GM18951 (cell line): ENCODE data around the gene OR52M1.
"Not testable (repeated sequence)": the region's sequence is repeated elsewhere in the genome, so short reads cannot be mapped to it uniquely, and the experiment has no call there.

Source experiments
- POLR2A ChIP-seq: IDR thresholded peaks from 4 replicates; pipeline ENCODE4 v1.6.1; 2011; ENCODE audit warnings: mild to moderate bottlenecking; ENCODE audit not compliant: insufficient read length, insufficient read depth; ENCODE audit errors: extremely low read depth
- in situ Hi-C: fragments of 300-500 bp; cut with MboI; formaldehyde crosslinking; loops from one replicate; pipeline ENCODE4 v1.12.0; 2022; ENCODE audit warnings: low sequenced_read_pairs, mixed read lengths, inconsistent platforms; ENCODE audit not compliant: unreplicated experiment

OR52M1 gene, protein sequence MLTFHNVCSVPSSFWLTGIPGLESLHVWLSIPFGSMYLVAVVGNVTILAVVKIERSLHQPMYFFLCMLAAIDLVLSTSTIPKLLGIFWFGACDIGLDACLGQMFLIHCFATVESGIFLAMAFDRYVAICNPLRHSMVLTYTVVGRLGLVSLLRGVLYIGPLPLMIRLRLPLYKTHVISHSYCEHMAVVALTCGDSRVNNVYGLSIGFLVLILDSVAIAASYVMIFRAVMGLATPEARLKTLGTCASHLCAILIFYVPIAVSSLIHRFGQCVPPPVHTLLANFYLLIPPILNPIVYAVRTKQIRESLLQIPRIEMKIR

DNA sequence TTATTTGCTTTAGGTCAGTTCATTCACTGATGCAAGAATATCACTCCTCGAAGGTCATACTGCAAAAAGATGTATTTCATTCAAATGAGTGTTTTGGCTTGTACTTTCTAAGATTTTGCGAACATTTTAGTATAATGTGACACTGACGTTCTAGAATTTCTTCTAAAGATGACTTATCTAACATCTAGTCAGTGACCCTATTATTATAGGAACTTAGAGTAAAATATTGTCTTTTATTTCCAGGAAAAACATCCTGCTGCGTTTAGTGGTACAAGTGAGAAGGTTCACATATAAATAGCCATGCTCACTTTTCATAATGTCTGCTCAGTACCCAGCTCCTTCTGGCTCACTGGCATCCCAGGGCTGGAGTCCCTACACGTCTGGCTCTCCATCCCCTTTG, at the start of gene OR52M1:
Gene OR52M1, plus strand, starts transcription at position 301 of the 400 bp plus-strand sequence. Its CDS starts 0 bp downstream, at position 301.
- in situ Hi-C loops, result loop anchor here (10.0 kb wide), 1 partner anchor 360 kb away; no protein-coding TSS in a partner anchor
- no peak for TF ChIP-seq POLR2A

DNA sequence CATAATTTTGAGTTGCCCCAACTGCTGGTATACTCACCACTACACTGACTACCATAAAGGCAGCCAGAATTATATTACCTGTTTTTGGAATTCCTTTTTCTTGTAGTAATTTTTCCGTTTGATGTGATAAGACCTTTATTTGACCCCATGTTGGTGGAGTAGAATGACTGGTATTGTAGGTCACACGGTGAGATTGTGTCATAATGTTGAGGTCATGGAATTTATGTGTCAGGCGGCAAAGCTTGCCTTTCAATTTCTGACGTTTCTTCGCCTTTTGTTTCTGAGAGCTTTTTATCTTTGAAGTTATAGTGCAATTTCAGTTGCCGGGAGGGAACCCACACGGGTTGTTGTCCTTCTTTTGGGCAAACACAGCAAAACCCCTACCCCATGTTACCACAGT, 49.5 kb upstream of the OR52M1 start:
- TF ChIP-seq POLR2A, result no peak
- in situ Hi-C loops, result loop anchor here (10.0 kb wide), 1 partner anchor 301 kb away; no protein-coding TSS in a partner anchor

DNA sequence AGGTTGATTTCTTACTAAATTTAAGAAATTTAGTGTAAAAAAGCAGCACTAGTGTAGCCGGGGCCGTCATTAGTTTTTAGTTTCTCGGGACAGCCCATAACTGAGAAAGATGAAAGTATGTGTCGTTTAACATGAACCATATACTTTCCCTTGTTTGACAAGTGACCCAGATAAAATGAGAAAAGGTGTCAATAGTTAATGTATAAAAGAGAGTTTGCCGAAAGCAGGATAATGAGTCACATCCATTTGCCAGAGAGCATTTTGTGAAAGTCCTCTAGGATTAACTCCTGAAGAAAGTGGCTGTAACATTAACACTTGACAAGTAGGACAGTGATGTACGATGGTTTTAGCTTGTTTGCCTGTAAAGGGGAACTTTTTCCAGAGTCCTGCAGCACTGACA, 49.0 kb upstream of the OR52M1 start:
- no peak for TF ChIP-seq POLR2A
- in situ Hi-C loops, result loop anchor here (10.0 kb wide), 1 partner anchor 301 kb away; no protein-coding TSS in a partner anchor

DNA sequence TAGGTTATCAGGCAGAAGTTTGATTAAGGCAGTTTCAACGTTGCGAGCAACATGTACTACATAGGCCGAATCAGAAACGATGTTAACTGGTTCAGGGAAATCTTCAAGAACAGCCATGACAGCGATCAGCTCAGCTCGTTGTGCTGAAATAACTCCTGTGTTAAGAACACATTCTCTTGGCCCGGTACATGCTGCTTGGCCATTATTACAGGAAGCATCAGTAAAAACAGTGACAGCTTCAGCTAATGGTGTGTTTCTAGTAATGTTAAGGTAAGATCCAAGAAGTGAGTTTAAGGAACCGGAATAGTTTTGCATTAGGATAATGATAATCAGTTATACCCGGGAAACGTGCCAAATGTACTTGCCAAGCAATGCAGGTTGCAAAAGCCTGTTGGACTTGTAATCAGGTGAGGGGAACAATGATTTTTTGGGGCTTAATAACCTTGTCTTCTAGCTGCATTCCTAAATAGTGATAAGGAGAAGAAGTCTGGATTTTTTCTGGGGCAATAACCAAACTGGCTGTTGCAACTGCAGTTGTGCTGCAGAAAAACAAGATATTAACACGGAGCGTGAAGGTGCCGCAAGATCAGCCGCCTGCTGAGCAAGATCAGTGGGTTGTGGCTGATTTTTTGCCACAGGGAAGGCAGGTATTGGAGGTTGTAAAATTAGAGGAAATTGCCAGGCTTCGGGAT, 48.3 kb upstream of the OR52M1 start:
- in situ Hi-C loops, result loop anchor here (10.0 kb wide), 1 partner anchor 302 kb away; no protein-coding TSS in a partner anchor
- TF ChIP-seq POLR2A, result no peak

DNA sequence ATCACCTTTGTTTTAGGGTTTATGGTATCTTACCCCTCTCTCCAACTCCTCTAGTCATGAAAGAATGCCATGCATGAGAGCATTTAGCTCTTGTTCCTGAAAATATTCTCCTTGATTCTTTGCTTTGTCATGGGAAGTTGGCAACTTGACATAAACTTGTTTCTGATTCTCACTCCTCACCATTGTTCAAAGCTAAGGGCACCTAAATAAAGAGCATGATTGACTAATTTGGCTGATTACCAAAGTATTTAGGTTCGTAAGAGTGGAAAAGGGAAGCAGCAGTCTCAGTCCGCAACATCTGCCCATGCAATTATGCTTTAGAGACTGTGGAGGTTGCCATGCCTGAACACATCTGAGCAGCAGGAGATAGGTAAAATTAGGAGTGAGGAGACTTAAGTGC, 36.1 kb upstream of the OR52M1 start:
- TF ChIP-seq POLR2A, result no peak
- in situ Hi-C loops, result no loop called here

DNA sequence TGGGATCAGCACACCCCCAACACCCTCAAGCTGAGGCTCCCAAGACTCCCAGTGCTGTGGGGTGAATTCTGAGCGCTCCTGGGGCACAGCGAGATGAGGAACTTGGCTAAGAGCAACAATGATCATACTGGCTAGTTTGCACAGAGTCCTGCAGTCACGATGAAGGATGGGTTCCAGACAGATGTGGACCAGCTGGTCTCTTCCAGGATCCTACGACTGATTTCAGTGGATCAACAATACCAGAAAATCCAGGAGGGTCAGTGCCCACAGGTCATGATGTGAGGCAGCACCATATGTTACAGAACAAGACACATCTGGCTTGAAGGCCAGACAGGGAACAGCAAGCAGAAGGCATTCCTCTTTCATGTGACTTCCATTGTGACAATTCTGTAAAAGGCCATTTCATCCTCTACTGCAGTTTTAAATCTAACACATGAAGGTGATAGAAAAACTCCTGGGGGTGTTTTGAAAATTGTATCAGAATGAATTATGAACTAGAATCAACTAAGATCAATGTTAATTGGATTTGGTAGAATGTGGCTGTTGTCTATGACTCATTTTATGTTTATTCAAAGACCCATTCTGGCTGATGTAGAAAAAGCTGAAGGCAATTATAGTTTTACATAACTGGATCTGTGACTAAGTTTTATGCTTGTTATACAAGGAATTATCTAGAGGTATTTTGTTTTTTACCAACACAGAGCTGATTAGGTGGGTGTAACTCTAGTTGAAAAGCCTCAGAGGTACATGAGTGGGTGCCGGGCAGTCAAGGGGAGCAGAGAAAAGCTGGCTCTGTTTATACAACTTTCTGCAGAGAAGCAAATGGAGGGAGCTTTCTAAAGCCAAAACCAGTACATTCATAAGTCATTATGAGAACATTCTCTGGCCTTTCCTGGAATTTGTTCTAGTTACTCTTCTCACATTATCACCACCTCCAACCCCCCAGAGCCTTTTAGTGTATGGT, 33.4 kb upstream of the OR52M1 start:
- no peak for TF ChIP-seq POLR2A
- in situ Hi-C loops, result no loop called here

DNA sequence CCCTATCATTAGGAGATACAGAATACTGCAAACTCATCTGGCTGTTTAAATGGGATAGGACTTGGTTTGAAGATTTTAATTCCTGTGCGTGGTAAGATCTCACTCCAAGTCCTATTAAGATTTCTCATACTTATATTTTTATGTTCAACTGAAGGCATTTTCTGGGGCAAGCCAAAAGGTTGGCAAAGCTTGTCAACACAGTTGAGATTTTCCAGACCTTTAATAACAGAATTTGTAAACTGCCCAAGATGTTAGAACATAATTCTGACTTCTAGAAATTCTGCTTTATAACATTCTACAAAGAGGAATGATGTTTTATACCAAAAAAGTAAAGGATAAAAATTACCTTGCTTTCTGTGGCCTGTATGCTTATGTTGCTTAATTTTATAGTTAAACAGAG, 30.8 kb upstream of the OR52M1 start:
- TF ChIP-seq POLR2A, result no peak
- in situ Hi-C loops, result no loop called here

DNA sequence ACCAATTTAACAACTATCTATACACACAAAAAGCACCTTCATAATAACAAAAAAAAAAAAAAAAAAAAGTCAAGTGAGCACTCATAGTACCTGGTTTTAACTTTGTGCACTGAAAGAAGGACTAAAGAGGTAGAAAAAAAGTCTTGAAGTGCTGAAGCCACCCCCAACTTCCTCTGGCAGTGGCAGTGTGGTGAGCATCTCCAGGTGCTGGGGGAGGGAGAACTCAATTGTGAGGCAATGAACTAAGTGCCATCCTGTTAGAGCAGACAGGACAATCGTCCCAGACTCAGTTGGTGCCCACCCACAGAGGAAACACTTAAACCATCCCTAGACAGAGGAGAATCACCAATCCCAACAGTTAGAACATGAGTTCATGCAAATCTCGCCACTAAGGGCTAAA, 22.7 kb upstream of the OR52M1 start:
- in situ Hi-C loops, result no loop called here
- no peak for TF ChIP-seq POLR2A

DNA sequence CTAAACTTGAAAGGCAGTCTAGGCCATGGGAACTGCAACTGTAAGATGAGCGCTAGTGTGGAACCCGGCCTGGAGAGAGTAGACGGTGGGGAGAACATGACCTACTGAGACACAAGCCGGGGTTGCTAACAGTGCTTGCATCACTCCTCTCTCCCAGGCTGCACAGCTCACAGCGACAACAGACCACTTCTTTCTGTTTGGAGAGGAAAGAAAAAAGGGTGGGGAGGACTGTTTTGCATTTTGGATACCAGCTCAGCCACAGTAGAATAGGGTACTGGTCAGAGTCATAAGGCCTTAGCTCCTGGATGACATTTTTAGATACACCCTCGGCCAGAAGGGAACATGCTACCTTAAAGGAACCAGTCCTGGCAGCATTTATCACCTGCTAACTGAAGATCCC, 22.2 kb upstream of the OR52M1 start:
- TF ChIP-seq POLR2A, result no peak
- in situ Hi-C loops, result no loop called here

DNA sequence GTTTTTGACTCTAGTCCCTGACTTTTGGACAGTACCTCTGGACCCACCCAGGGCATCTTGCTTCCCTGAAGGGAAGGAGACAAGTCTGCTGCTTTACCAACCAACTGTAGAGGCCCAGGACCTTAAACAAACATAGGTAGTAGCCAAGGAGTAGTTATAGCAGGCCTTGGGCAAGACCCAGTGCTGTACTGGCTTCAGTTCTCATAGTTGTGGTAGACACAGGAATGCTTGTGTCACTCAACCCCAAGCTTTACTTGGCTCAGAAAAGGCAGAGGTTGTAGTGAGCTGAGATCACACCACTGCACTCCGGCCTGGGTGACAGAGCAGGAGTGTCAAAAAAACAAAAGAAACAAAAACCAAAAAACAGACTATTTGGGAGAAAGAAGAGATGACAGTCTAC, 21.3 kb upstream of the OR52M1 start:
- in situ Hi-C loops, result no loop called here
- TF ChIP-seq POLR2A, result no peak

DNA sequence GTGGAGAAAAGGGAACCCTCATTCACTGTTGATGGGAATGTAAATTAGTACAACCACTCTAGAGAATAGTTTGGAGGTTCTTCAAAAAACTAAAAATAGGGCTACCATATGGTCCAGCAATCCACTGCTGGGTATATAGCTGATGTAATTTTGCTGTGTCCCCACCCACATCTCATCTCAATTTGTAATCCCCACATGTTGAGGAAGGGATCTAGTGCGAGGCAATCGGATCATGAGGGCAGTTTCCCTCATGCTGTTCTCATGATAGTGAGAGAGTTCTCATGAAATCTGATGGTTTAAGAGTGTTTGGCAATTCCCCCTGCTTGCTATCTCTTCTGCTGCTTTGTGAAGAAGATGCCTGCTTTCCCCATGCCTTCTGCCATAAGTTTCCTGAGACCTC, 17.1 kb upstream of the OR52M1 start:
- in situ Hi-C loops, result no loop called here
- TF ChIP-seq POLR2A, result no peak

DNA sequence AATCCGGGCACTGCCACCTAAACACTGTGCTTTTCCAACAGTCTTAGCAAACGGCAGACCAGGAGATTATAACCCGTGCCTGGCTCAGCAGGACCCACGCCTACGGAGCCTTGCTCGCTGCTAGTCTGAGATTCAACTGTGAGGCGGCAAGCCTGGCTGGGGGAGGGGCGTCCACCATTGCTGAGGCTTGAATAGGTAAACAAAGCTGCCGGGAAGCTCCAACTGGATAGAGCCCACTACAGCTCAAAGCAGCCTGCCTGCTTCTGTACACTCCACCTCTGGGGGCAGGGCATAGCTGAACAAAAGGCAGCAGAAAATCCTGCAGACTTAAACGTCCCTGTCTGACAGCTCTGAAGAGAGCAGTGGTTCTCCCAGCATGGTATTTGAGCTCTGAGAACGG, 13.3 kb upstream of the OR52M1 start:
- in situ Hi-C loops, result not testable (repeated sequence)
